Measurements from ENCODE around the gene BSX.

- TF ChIP-seq CTCF (IDR thresholded peaks at IDR 0.05; ENCODE audit: insufficient read depth, low read length, poor library complexity, severe bottlenecking) (no peak), EZH2phosphoT487 (conservative IDR thresholded peaks at IDR 0.05; ENCODE audit: low read length) (no peak)
Observed at GRCh38 chr11:123018702-123019101, 37.1 kb upstream of the BSX start.
